K562 (cell line): Measurements from ENCODE around the gene SHB. TPM values are rescaled to one million over a fixed set of nuclear protein-coding genes. Genes with fewer than 3 reads are reported as not detected.

Source experiments
- CTCF ChIP-seq, 3 experiments: IDR thresholded peaks in 2 of 3; conservative IDR thresholded peaks in 1 of 3; 2 replicates each; pipeline ENCODE4 v1.5.1; 2011 to 2012; ENCODE audit warnings: low read length in 3 of 3, mild to moderate bottlenecking in 3 of 3, control low read depth in 2 of 3, improper control_type of control experiment in 1 of 3, inconsistent platforms in 1 of 3, low read depth in 1 of 3, mixed read lengths in 1 of 3, moderate library complexity in 1 of 3; ENCODE audit not compliant: insufficient read depth in 2 of 3
- CUX1 ChIP-seq: fragments of 200-800 bp; sonication (Bioruptor generic); IDR thresholded peaks from 2 replicates; pipeline ENCODE4 v1.6.1; 2016; ENCODE audit warnings: missing genetic modification characterization, missing compliant biosample characterization
- EHMT2 ChIP-seq: fragments of 450-650 bp; IDR thresholded peaks from 2 replicates; pipeline ENCODE4 v1.6.1; 2018; ENCODE audit warnings: antibody characterized with exemption
- EP400 ChIP-seq: fragments of 450-650 bp; IDR thresholded peaks from 2 replicates; pipeline ENCODE4 v1.6.1; 2017; ENCODE audit warnings: antibody characterized with exemption, mild to moderate bottlenecking, moderate library complexity
- GATA2 ChIP-seq: sonication (generic); formaldehyde crosslinking; IDR thresholded peaks from 2 replicates; pipeline ENCODE4 v1.4.0; 2020; ENCODE audit warnings: mild to moderate bottlenecking, missing genetic modification reagents
- KAT2B ChIP-seq: IDR thresholded peaks from one replicate; pipeline ENCODE4 v1.6.1; 2012; ENCODE audit warnings: low read depth, mild to moderate bottlenecking, control low read depth, inconsistent platforms, low read length, moderate library complexity
- NR0B1 ChIP-seq: fragments of 450-650 bp; IDR thresholded peaks from one replicate; pipeline ENCODE4 v1.6.1; 2018; ENCODE audit warnings: mild to moderate bottlenecking, moderate library complexity; ENCODE audit not compliant: partially characterized antibody
- NRF1 ChIP-seq, 2 experiments: fragments of 450-650 bp; IDR thresholded peaks in 1 of 2; conservative IDR thresholded peaks in 1 of 2; 2 replicates each; pipeline ENCODE4 v1.6.1; 2014; ENCODE audit warnings: mild to moderate bottlenecking in 2 of 2
- POLR2AphosphoS2 ChIP-seq: IDR thresholded peaks from 2 replicates; pipeline ENCODE4 v1.6.1; 2012; ENCODE audit warnings: low read length, improper control_type of control experiment
- SP1 ChIP-seq: sonication (generic); formaldehyde crosslinking; IDR thresholded peaks from 2 replicates; pipeline ENCODE4 v1.8.1; 2022; ENCODE audit warnings: mild to moderate bottlenecking, missing genetic modification reagents
- ZNF197 ChIP-seq: fragments of 200-800 bp; sonication (Bioruptor generic); IDR thresholded peaks from 2 replicates; pipeline ENCODE4 v1.6.1; 2016; ENCODE audit warnings: low read depth, missing genetic modification characterization, missing compliant biosample characterization
- ZNF282 ChIP-seq: sonication (generic); formaldehyde crosslinking; IDR thresholded peaks from 2 replicates; pipeline ENCODE4 v1.8.1; 2023; ENCODE audit warnings: missing genetic modification reagents
- ZNF384 ChIP-seq: IDR thresholded peaks from 2 replicates; pipeline ENCODE4 v1.6.1; 2012; ENCODE audit warnings: low read depth, low read length, improper control_type of control experiment
- ZNF551 ChIP-seq: fragments of 250-450 bp; sonication (Bioruptor Pico); IDR thresholded peaks from 2 replicates; pipeline ENCODE4 v1.5.0; 2021; ENCODE audit warnings: mild to moderate bottlenecking, moderate library complexity
- polyA plus RNA-seq, 8 experiments: library from polyadenylated mRNA; depleted of rRNA in 4 of 8; stranded (reverse) in 5 of 8; unstranded in 3 of 8; fragments of >200 nt; fragmentation: Nextera tagmentation in 2 of 8; fragmentation: Illumina TruSeq in 1 of 8; extraction: Ambion mirVana in 2 of 8; extraction: Trizol in 1 of 8; gene quantifications; 2 replicates each; pipeline versions ENCODE4 v1.2.1 to v1.2.3, GENCODE V29; 2011 to 2014; ENCODE audit warnings: inconsistent platforms in 1 of 8, missing spikeins in 1 of 8
- total RNA-seq, 7 experiments: library from RNA; depleted of rRNA in 6 of 7; stranded (reverse); fragments of >200 nt in 6 of 7; fragmentation: Illumina TruSeq in 2 of 7; extraction: Trizol in 2 of 7; gene quantifications; 2 replicates each; pipeline versions ENCODE4 v1.2.1 to v1.2.3, GENCODE V29; 2011 to 2021; ENCODE audit warnings: low replicate concordance in 1 of 7
- TF ChIP-seq, protein P1 (sequence below): fragments of 450-650 bp; formaldehyde crosslinking; IDR thresholded peaks from 2 replicates; pipeline ENCODE4 v1.4.0; 2022; ENCODE audit warnings: missing genetic modification characterization
- TF ChIP-seq, protein P2 (sequence below): fragments of 450-650 bp; IDR thresholded peaks from 2 replicates; pipeline ENCODE4 v1.7.1; 2018; ENCODE audit warnings: mild to moderate bottlenecking, low read depth; ENCODE audit not compliant: partially characterized antibody

Gene SHB
- total and polyA plus RNA-seq, 9 of the 15 experiments (the other 6 are each of a cell fraction or from before 2014, with no cell fraction given) = 0.78 to 16.0 (median 5.3) TPM

DNA sequence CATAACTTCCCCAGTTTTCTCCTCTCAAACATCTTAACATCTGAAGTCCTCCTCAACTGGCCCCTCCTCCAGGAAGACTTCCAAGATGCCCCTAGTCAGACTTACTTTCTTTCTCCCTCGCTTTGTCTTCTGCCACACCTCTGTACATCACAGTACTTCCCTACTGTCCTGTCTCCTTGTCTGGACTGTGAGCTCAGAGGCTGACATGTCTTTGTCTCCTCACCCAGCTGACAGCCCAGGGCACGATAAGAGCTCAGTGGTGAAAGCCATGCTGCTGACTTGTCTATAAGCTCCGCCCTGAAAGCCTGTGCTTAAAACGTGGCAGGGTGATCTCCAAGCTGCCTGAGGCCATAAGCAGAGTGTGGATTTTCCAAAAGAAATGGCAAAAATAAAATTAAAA lies 132.1 kb downstream of the SHB start (continued):
- TF ChIP-seq, protein P1, sequence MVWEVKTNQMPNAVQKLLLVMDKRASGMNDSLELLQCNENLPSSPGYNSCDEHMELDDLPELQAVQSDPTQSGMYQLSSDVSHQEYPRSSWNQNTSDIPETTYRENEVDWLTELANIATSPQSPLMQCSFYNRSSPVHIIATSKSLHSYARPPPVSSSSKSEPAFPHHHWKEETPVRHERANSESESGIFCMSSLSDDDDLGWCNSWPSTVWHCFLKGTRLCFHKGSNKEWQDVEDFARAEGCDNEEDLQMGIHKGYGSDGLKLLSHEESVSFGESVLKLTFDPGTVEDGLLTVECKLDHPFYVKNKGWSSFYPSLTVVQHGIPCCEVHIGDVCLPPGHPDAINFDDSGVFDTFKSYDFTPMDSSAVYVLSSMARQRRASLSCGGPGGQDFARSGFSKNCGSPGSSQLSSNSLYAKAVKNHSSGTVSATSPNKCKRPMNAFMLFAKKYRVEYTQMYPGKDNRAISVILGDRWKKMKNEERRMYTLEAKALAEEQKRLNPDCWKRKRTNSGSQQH (CRISPR knock-in tag) = no peak
- TF ChIP-seq SP1 (CRISPR knock-in tag) = no peak
- 0 out of 6 replicates have a peak, but pooled peaks of 1 of the 3 experiments have one; percentile 6 for TF ChIP-seq CTCF (IDR thresholded peaks at IDR 0.05 in 2 of 3, conservative IDR thresholded peaks at IDR 0.05 in 1 of 3; ENCODE audit: insufficient read depth in 2 of 3, low read depth in 1 of 3, low read length in 3 of 3)
- TF ChIP-seq, protein P2, sequence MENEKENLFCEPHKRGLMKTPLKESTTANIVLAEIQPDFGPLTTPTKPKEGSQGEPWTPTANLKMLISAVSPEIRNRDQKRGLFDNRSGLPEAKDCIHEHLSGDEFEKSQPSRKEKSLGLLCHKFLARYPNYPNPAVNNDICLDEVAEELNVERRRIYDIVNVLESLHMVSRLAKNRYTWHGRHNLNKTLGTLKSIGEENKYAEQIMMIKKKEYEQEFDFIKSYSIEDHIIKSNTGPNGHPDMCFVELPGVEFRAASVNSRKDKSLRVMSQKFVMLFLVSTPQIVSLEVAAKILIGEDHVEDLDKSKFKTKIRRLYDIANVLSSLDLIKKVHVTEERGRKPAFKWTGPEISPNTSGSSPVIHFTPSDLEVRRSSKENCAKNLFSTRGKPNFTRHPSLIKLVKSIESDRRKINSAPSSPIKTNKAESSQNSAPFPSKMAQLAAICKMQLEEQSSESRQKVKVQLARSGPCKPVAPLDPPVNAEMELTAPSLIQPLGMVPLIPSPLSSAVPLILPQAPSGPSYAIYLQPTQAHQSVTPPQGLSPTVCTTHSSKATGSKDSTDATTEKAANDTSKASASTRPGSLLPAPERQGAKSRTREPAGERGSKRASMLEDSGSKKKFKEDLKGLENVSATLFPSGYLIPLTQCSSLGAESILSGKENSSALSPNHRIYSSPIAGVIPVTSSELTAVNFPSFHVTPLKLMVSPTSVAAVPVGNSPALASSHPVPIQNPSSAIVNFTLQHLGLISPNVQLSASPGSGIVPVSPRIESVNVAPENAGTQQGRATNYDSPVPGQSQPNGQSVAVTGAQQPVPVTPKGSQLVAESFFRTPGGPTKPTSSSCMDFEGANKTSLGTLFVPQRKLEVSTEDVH = no peak
- TF ChIP-seq ZNF384 = 0 out of 2 replicates have a peak, but pooled peaks have one; percentile 7
- no peak for TF ChIP-seq ZNF282 (CRISPR knock-in tag)
- no peak for TF ChIP-seq POLR2AphosphoS2
- no peak for TF ChIP-seq CUX1 (CRISPR knock-in tag)
- TF ChIP-seq ZNF551 (CRISPR knock-in tag) = no peak
- peak; percentile 66 for TF ChIP-seq GATA2 (CRISPR knock-in tag)
- no peak for TF ChIP-seq NR0B1
- peak; percentile 83 for TF ChIP-seq EP400
- no peak for TF ChIP-seq ZNF197 (CRISPR knock-in tag)
- TF ChIP-seq NRF1 (conservative IDR thresholded peaks at IDR 0.05 in 1 of 2, IDR thresholded peaks at IDR 0.05 in 1 of 2) = peak; percentile 29 to 44; a peak in 2 of 4 replicates
- peak; percentile 53 for TF ChIP-seq EHMT2
- no peak for TF ChIP-seq KAT2B
